ENCODE results near the gene KRTAP9-8.
"Not testable (repeated sequence)": the region's sequence is repeated elsewhere in the genome, so short reads cannot be mapped to it uniquely, and the experiment has no call there.

GRCh38 chr17:41232399-41233105 is 5.2 kb upstream of the KRTAP9-8 start, which contains the start of gene KRTAP9-3:
- TF ChIP-seq EZH2phosphoT487 (IDR thresholded peaks at IDR 0.05; ENCODE audit: insufficient read depth, low read depth); EZH2 (IDR thresholded peaks at IDR 0.05; ENCODE audit: insufficient read depth, poor library complexity, severe bottlenecking): not testable (repeated sequence)
